ENCODE results near the gene TEX13C. TPM values are rescaled to one million over a fixed set of nuclear protein-coding genes. Genes with fewer than 3 reads are reported as not detected.

Gene TEX13C
- not detected for total RNA-seq

GRCh38 chrX:125319646-125320521, at the start of gene TEX13C:
TEX13C (plus strand) TSS chrX:125319871; CDS start chrX:125320120, 249 bp downstream.

